GM12891 (cell line): ENCODE results near the gene IL22RA1.

Experiments used
- DNase-seq: peaks from one replicate; pipeline ENCODE4 v3.0.0; 2011; ENCODE audit warnings: low spot score; ENCODE audit not compliant: insufficient read length
- FAIRE-seq: peaks from 2 replicates; lab custom pipeline; 2011; peaks lifted over from hg19 to GRCh38; lab: Jason Lieb, UNC
- PAX5 ChIP-seq: IDR thresholded peaks from 2 replicates; pipeline ENCODE4 v1.6.1; 2011; ENCODE audit warnings: low read length, moderate library complexity, mild to moderate bottlenecking; ENCODE audit not compliant: insufficient read depth, severe bottlenecking
- POLR2A ChIP-seq: IDR thresholded peaks from 2 replicates; pipeline ENCODE4 v1.6.1; 2011; ENCODE audit warnings: low read depth, low read length, control low read depth
- POLR2AphosphoS5 ChIP-seq: IDR thresholded peaks from 2 replicates; pipeline ENCODE4 v1.6.1; 2011; ENCODE audit warnings: low read depth, low read length, control low read depth
- POU2F2 ChIP-seq: IDR thresholded peaks from 2 replicates; pipeline ENCODE4 v1.6.1; 2011; ENCODE audit warnings: low read depth, mild to moderate bottlenecking, control low read depth, low read length, moderate library complexity
- SPI1 ChIP-seq: IDR thresholded peaks from 2 replicates; pipeline ENCODE4 v1.6.1; 2011; ENCODE audit warnings: low read depth, low read length, control low read depth
- TAF1 ChIP-seq: IDR thresholded peaks from 2 replicates; pipeline ENCODE4 v1.6.1; 2011; ENCODE audit warnings: low read depth, low read length, control low read depth

IL22RA1 gene

GRCh38 chr1:24118410-24119242 is 24.3 kb downstream of the IL22RA1 start:
- DNase-seq (no peak), FAIRE-seq (no peak)
- TF ChIP-seq POU2F2 (no peak), TAF1 (no peak), PAX5 (no peak), SPI1 (no peak), POLR2A (no peak), POLR2AphosphoS5 (no peak)

- FAIRE-seq (no peak), DNase-seq (no peak)
- TF ChIP-seq POU2F2 (no peak), POLR2A (no peak), POLR2AphosphoS5 (no peak), TAF1 (no peak), PAX5 (no peak), SPI1 (no peak)
These were observed 25.1 kb downstream of the IL22RA1 start for GRCh38 chr1:24117722-24118409.

- no peak for FAIRE-seq
- TF ChIP-seq PAX5: no peak
- no peak for TF ChIP-seq POLR2A
- no peak for TF ChIP-seq TAF1
- TF ChIP-seq POU2F2: no peak
- TF ChIP-seq POLR2AphosphoS5: no peak
- no peak for TF ChIP-seq SPI1
- no peak for DNase-seq
These were observed 25.8 kb downstream of the IL22RA1 start for GRCh38 chr1:24117132-24117531.

GRCh38 chr1:24114753-24115152 is 28.2 kb downstream of the IL22RA1 start:
- no peak for TF ChIP-seq POU2F2
- no peak for TF ChIP-seq POLR2A
- TF ChIP-seq PAX5: no peak
- no peak for TF ChIP-seq SPI1
- TF ChIP-seq POLR2AphosphoS5: no peak
- DNase-seq (no peak), FAIRE-seq (no peak)

GRCh38 chr1:24113641-24114033 is 29.3 kb downstream of the IL22RA1 start:
- TF ChIP-seq POU2F2 (no peak), POLR2A (no peak), TAF1 (no peak), PAX5 (no peak), POLR2AphosphoS5 (no peak), SPI1 (no peak)
- FAIRE-seq (no peak), DNase-seq (no peak)

GRCh38 chr1:24111996-24112779 is 30.8 kb downstream of the IL22RA1 start, which contains the start of gene MYOM3:
Gene MYOM3, minus strand, starts transcription at chr1:24112135. Its CDS starts 3,499 bp downstream, at chr1:24108636.
- no peak for TF ChIP-seq POU2F2
- FAIRE-seq (peak; percentile 89), DNase-seq (peak; percentile 67)

GRCh38 chr1:24111262-24111995 is 31.5 kb downstream of the IL22RA1 start:
- DNase-seq (no peak), FAIRE-seq (no peak)
- TF ChIP-seq POLR2A (no peak), PAX5 (no peak), SPI1 (no peak), TAF1 (no peak), POLR2AphosphoS5 (no peak)

- TF ChIP-seq SPI1 (no peak), TAF1 (no peak), POLR2AphosphoS5 (no peak), PAX5 (no peak), POLR2A (no peak), POU2F2 (no peak)
- FAIRE-seq (no peak), DNase-seq (no peak)
These were observed 32.2 kb downstream of the IL22RA1 start for GRCh38 chr1:24110642-24111261.
